Measurements from ENCODE around the gene KCNQ1.
"Not testable (repeated sequence)": the region's sequence is repeated elsewhere in the genome, so short reads cannot be mapped to it uniquely, and the experiment has no call there.

Gene KCNQ1

DNA sequence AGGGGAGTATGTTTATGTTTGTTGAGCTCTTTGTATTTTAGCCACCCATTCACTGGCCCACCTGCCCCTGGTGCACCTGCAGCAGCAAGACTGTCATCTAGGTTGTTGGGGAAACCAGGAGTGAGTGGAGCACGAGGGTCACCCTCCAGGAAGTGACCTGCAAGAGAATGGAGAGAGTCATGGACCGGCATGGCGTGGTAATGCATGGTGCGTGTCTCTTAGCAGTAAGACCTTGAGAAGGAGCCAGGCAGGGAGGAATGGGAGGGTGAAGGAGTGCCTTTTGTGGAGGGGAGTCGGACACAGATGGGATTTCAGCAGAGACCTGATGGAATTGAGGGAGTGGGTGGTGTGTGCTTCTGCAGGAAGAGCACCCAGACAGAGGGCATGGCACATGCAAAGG lies 37.9 kb downstream of the KCNQ1 start:
- Histone ChIP-seq H3K27me3 (ENCODE audit: control insufficient read depth, insufficient read depth, low read length) (peaks cover 59% of the 10 kb centered on the region), H3K36me3 (ENCODE audit: control insufficient read depth, insufficient read depth, low read length) (no peaks in the 10 kb centered on the region), H3K9ac (ENCODE audit: low read length) (no peak overlapping the region)

DNA sequence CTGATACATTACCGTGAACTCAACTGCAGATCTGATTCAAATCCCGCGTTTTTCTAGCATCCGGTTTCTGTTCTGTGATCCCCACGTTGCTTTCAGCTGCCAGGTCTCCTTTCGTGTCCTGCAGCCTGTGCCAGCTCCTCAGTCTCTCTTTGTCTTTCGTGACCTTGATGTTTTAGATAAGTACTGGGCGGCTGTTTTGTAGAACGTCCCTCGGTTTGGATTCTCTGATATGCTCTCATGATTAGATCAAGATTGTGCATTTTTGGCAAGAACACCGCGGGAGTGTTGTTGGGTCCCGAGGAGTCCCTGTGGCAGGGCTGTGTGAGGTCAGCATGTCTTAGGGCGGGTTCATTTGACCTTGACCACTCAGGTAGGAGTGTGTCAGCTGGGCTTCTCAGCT lies 38.6 kb downstream of the KCNQ1 start:
- Histone ChIP-seq H3K27ac (ENCODE audit: low read depth, low read length) (no peak overlapping the region), H3K9me3 (ENCODE audit: control insufficient read depth, insufficient read depth, low read depth, low read length) (peaks cover 37% of the 10 kb centered on the region), H3K27me3 (ENCODE audit: control insufficient read depth, insufficient read depth, low read length) (peaks cover 54% of the 10 kb centered on the region), H3K36me3 (ENCODE audit: control insufficient read depth, insufficient read depth, low read length) (no peaks in the 10 kb centered on the region), H3K4me1 (ENCODE audit: control insufficient read depth, insufficient read depth, low read length) (no peaks in the 10 kb centered on the region), H3K4me3 (ENCODE audit: low read depth, low read length) (no peak overlapping the region), H3K9ac (ENCODE audit: low read length) (no peak overlapping the region)

More for the DNA sequence above, 37.9 kb downstream of the KCNQ1 start:
- H3K4me1 ChIP-seq (ENCODE audit: control insufficient read depth, insufficient read depth, low read length) = no peaks in the 10 kb centered on the region
- H3K4me3 ChIP-seq (ENCODE audit: low read depth, low read length) = no peak overlapping the region
- no peak overlapping the region for H3K27ac ChIP-seq (ENCODE audit: low read depth, low read length)
- peaks cover 36% of the 10 kb centered on the region for H3K9me3 ChIP-seq (ENCODE audit: control insufficient read depth, insufficient read depth, low read depth, low read length)

DNA sequence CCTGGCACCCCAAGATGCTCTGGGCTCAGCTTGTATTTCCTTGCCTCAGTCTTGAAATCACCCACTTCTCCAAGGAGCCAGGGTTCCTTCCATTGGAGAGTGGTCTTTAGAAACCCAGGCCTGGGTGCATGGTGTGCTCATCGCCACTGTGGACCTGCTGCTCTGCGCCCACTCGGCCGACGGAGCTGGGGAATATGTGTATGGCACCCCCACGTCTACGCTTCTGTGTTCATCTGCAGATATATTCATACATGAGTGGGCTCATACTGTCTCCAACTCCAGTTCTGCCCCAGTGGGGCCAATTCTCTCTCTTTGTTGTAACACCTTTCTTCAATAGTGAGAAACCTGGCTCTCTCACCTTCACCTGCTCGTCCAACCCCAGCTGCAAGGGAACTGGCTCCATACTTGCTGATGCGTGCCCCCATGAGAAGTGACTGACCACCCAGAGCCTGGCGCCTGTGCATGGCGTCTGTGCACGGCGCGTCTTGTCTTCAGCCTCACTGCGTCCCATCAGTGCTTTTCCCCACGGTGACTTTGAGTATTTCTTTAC lies 39.8 kb downstream of the KCNQ1 start:
- H3K27ac ChIP-seq (ENCODE audit: low read depth, low read length) = no peak overlapping the region
- peaks cover 30% of the 10 kb centered on the region; the same call in 1 of the 2 replicates for H3K9me3 ChIP-seq (ENCODE audit: control insufficient read depth, insufficient read depth, low read depth, low read length)
- peaks cover 63% of the 10 kb centered on the region for H3K27me3 ChIP-seq (ENCODE audit: control insufficient read depth, insufficient read depth, low read length)
- no peak overlapping the region for H3K4me3 ChIP-seq (ENCODE audit: low read depth, low read length)
- no peaks in the 10 kb centered on the region for H3K36me3 ChIP-seq (ENCODE audit: control insufficient read depth, insufficient read depth, low read length)
- no peaks in the 10 kb centered on the region for H3K4me1 ChIP-seq (ENCODE audit: control insufficient read depth, insufficient read depth, low read length)
- no peak overlapping the region for H3K9ac ChIP-seq (ENCODE audit: low read length)

DNA sequence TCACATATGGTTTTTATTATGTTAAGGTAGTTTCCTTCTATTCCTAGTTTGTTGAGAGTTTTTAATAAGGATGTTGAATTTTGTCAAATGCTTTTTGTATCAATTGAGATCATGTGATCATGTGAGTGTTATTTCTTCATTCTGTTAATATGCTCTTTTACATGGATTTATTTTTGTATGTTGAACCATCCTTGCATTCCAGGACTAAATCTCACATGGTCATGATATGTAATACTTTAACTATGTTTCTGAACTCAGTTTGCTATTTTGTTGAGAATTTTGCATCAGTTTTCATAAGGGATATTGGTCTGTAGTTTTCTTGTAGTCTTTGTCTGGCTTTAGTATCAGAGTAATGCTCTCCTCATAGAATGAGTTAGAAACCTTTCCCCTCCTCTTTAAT lies 43.2 kb downstream of the KCNQ1 start:
- peaks cover 15% of the 10 kb centered on the region; the same call in 1 of the 2 replicates for H3K9me3 ChIP-seq (ENCODE audit: control insufficient read depth, insufficient read depth, low read depth, low read length)
- peaks cover 71% of the 10 kb centered on the region for H3K27me3 ChIP-seq (ENCODE audit: control insufficient read depth, insufficient read depth, low read length)
- no peak overlapping the region for H3K9ac ChIP-seq (ENCODE audit: low read length)
- H3K27ac ChIP-seq (ENCODE audit: low read depth, low read length) = no peak overlapping the region
- H3K4me1 ChIP-seq (ENCODE audit: control insufficient read depth, insufficient read depth, low read length) = no peaks in the 10 kb centered on the region
- H3K4me3 ChIP-seq (ENCODE audit: low read depth, low read length) = no peak overlapping the region
- no peaks in the 10 kb centered on the region for H3K36me3 ChIP-seq (ENCODE audit: control insufficient read depth, insufficient read depth, low read length)

DNA sequence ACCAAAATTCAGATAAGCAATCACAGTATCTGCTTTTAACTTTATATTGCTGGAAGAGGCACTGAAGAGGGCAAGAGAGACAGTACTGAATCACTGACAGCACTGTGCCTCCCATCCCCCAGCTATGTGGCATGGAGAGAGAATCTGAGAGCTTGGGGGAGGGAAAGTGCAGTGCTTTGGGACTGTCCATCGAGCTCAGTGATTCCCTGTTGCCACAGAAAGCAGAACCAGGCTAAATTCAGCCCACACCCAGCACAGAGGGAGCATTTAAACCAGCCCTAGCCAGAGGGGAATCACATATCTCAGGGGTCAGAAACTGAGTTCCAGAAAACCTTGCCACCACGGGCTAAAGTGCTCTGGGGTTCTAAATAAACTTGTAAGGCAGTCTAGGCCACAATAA lies 44.3 kb downstream of the KCNQ1 start:
- peaks cover 61% of the 10 kb centered on the region for H3K27me3 ChIP-seq (ENCODE audit: control insufficient read depth, insufficient read depth, low read length)
- peaks cover 15% of the 10 kb centered on the region; the same call in 1 of the 2 replicates for H3K9me3 ChIP-seq (ENCODE audit: control insufficient read depth, insufficient read depth, low read depth, low read length)
- no peaks in the 10 kb centered on the region for H3K36me3 ChIP-seq (ENCODE audit: control insufficient read depth, insufficient read depth, low read length)

DNA sequence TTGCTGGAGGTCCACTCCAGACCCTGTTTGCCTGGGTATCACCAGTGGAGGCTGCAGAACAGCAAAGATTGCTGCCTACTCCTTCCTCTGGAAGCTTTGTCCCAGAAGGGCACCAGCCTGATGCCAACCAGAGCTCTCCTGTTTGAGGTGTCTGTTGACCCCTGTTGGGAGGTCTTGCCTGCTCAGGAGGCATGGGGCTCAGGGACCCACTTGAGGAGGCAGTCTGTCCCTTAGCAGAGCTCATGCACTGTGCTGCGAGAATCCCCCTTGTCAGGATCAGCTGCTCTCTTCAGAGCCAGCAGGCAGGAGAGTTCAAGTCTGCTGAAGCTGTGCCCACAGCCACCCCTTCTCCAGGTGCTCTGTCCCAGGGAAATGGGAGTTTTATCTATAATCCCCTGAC lies 53.1 kb downstream of the KCNQ1 start:
- not testable (repeated sequence) for H3K36me3 ChIP-seq (ENCODE audit: control insufficient read depth, insufficient read depth, low read length); H3K4me1 ChIP-seq (ENCODE audit: control insufficient read depth, insufficient read depth, low read length); H3K9me3 ChIP-seq (ENCODE audit: control insufficient read depth, insufficient read depth, low read depth, low read length); H3K4me3 ChIP-seq (ENCODE audit: low read depth, low read length); H3K9ac ChIP-seq (ENCODE audit: low read length); H3K27ac ChIP-seq (ENCODE audit: low read depth, low read length)
- H3K27me3 ChIP-seq (ENCODE audit: control insufficient read depth, insufficient read depth, low read length) = peaks cover 44% of the 10 kb centered on the region

More for the DNA sequence above, 44.3 kb downstream of the KCNQ1 start:
- Histone ChIP-seq H3K4me1 (ENCODE audit: control insufficient read depth, insufficient read depth, low read length) (no peaks in the 10 kb centered on the region), H3K4me3 (ENCODE audit: low read depth, low read length) (no peak overlapping the region), H3K27ac (ENCODE audit: low read depth, low read length) (no peak overlapping the region), H3K9ac (ENCODE audit: low read length) (no peak overlapping the region)

DNA sequence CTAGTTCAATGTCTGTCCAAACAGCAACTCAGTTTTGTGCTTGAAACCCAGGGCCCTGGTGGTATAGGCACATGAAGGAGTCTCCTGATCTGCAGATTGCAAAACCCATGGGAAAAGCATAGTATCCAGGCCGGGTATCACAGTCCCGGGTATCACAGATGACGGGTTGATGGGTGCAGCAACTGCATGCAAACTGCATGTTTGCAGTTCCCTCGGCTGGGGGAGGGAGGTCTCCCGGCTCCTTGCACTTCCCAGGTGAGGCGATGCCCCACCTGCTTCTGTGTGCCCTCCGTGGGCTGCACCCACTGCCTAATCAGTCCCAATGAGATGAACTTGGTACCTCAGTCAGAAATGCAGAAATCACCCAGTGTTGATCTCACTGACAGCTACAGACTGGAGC lies 53.9 kb downstream of the KCNQ1 start:
- no peak overlapping the region for H3K27ac ChIP-seq (ENCODE audit: low read depth, low read length)

DNA sequence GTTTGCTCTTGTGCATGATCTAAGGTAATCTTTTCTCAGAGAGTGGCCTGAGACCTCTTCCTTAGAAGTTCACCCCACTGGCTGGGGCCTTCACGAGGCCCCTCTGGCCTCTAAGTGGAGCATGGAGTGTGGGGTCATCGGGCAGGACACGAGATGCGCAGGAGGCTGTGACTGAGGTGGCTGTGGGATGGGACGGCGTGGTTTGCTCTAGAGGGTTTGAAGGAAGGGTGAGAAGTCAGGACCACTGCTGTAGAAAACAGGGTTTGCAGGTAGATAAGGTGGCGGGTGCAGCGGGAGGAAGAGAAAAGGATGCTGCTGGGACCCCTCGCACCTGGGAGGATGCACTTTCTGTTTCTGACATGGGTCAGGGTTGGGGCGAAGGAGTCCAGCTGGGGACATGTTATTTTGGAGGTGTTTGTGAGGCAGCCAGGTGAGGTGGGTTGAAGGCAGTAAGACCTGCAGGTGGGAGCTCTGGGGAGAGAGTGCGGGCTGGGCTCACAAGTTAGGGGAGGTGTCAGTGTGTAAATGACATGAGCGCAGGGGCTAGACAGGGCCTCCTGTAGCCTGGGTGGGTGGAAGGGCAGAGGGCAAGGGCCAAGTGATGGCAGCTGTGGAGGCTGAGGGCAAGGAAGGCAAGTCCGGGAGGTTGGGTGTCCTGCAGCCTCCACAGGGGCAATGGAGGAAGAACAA lies 62.5 kb downstream of the KCNQ1 start:
- H3K9me3 ChIP-seq (ENCODE audit: control insufficient read depth, insufficient read depth, low read depth, low read length) = no peaks in the 10 kb centered on the region
- H3K4me1 ChIP-seq (ENCODE audit: control insufficient read depth, insufficient read depth, low read length) = no peaks in the 10 kb centered on the region
- no peak overlapping the region for H3K4me3 ChIP-seq (ENCODE audit: low read depth, low read length)
- no peaks in the 10 kb centered on the region for H3K36me3 ChIP-seq (ENCODE audit: control insufficient read depth, insufficient read depth, low read length)
- H3K27me3 ChIP-seq (ENCODE audit: control insufficient read depth, insufficient read depth, low read length) = peaks cover 87% of the 10 kb centered on the region
- no peak overlapping the region for H3K27ac ChIP-seq (ENCODE audit: low read depth, low read length)
- H3K9ac ChIP-seq (ENCODE audit: low read length) = no peak overlapping the region

More for the DNA sequence above, 53.9 kb downstream of the KCNQ1 start:
- Histone ChIP-seq H3K27me3 (ENCODE audit: control insufficient read depth, insufficient read depth, low read length) (peaks cover 49% of the 10 kb centered on the region), H3K9ac (ENCODE audit: low read length) (no peak overlapping the region), H3K4me1 (ENCODE audit: control insufficient read depth, insufficient read depth, low read length) (no peaks in the 10 kb centered on the region), H3K4me3 (ENCODE audit: low read depth, low read length) (no peak overlapping the region), H3K9me3 (ENCODE audit: control insufficient read depth, insufficient read depth, low read depth, low read length) (0 out of 2 replicates have a peak, but pooled peaks cover 7% of the 10 kb centered on the region), H3K36me3 (ENCODE audit: control insufficient read depth, insufficient read depth, low read length) (no peaks in the 10 kb centered on the region)

DNA sequence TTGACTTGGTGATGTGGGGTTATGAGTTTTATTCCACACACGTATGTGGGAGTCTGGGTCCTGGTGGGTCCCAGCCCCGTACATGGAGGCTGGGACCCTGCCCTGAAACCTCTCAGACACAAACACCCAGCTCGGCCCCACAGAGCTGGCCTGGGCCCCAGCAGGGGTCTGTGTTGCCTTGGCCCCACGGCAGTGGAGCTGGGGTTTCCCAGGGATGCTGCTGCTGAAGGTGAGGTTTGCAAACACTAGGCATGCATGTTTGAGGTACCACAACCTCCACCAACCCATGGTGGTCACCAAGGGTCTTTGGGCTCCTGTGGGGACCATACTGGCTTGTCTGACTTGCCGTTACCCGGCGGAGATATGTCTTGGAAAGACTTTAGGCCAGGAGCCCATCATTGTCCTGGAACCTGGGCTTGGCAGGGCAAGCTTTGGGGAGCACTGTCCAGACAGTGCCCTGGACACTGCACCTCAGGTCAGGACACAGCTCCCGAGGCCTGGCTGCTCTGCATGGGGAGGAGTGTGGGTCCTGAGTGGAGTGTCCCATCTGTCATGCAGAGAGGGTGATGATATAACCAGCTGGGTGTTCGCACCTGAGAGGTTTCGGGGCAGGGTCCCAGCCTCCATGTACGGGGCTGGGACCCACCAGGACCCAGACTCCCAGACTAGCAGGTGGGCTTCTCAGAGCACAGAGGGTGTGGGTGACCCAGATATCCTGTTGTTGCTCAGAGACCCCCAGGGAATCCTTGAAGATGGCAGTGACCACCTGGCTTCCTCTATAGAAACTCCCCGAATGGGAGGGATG lies 63.3 kb downstream of the KCNQ1 start:
- no peak overlapping the region for H3K27ac ChIP-seq (ENCODE audit: low read depth, low read length)
- H3K9ac ChIP-seq (ENCODE audit: low read length) = no peak overlapping the region
- H3K4me1 ChIP-seq (ENCODE audit: control insufficient read depth, insufficient read depth, low read length) = no peaks in the 10 kb centered on the region
- H3K9me3 ChIP-seq (ENCODE audit: control insufficient read depth, insufficient read depth, low read depth, low read length) = no peaks in the 10 kb centered on the region
- H3K4me3 ChIP-seq (ENCODE audit: low read depth, low read length) = no peak overlapping the region
- peaks cover 87% of the 10 kb centered on the region for H3K27me3 ChIP-seq (ENCODE audit: control insufficient read depth, insufficient read depth, low read length)
- no peaks in the 10 kb centered on the region for H3K36me3 ChIP-seq (ENCODE audit: control insufficient read depth, insufficient read depth, low read length)

DNA sequence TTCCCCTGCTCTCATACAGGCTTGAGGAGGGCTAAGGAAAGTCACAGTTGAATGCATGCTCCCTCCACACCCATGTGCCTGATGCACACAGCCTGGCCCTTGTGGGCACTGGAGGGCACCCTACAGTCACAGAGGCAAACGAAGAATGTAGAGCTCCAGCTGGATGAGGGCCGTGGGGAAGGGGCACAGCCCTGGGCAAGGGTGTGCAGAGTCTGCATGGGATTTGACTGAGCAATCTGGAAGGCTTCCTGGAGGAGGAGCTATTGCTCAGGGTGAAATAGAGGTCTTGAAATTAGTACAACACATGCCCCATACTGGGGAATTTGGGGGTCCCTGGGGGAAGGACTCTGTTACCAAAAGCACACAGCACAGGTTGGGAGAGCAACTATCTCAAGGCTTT lies 64.0 kb downstream of the KCNQ1 start:
- H3K36me3 ChIP-seq (ENCODE audit: control insufficient read depth, insufficient read depth, low read length) = no peaks in the 10 kb centered on the region
- H3K4me1 ChIP-seq (ENCODE audit: control insufficient read depth, insufficient read depth, low read length) = no peaks in the 10 kb centered on the region
- H3K4me3 ChIP-seq (ENCODE audit: low read depth, low read length) = no peak overlapping the region
- H3K27me3 ChIP-seq (ENCODE audit: control insufficient read depth, insufficient read depth, low read length) = peaks cover 87% of the 10 kb centered on the region
- no peak overlapping the region for H3K27ac ChIP-seq (ENCODE audit: low read depth, low read length)
- no peak overlapping the region for H3K9ac ChIP-seq (ENCODE audit: low read length)
- no peaks in the 10 kb centered on the region for H3K9me3 ChIP-seq (ENCODE audit: control insufficient read depth, insufficient read depth, low read depth, low read length)

DNA sequence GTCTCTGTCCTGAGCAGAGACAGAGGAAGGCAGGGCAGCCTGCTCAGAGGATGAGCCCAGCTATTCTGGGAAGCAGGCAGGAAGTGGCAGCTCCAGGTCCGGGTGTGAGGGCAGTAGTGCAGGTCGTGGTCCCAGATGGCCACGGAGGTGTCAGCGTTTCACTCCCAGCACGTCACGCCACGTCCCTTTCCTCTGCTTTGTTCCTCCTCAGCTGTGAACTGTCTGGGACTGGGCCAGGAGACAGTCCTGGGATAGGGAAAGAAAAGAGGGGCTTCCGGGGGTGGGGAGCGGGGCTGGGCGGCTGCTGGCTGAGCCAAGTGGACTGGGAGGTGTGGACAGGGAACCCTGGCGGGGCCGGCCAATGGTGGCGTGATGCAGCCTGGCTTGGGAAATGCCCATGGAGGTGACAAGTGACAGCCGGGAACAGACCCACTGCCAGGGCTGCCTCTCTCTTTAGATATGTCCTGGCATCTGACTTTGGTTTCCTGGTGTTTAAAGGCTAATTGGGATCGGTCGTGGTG lies 64.7 kb downstream of the KCNQ1 start:
- Histone ChIP-seq H3K9me3 (ENCODE audit: control insufficient read depth, insufficient read depth, low read depth, low read length) (no peaks in the 10 kb centered on the region), H3K27me3 (ENCODE audit: control insufficient read depth, insufficient read depth, low read length) (peaks cover 80% of the 10 kb centered on the region), H3K36me3 (ENCODE audit: control insufficient read depth, insufficient read depth, low read length) (no peaks in the 10 kb centered on the region), H3K4me1 (ENCODE audit: control insufficient read depth, insufficient read depth, low read length) (no peaks in the 10 kb centered on the region), H3K9ac (ENCODE audit: low read length) (no peak overlapping the region), H3K27ac (ENCODE audit: low read depth, low read length) (no peak overlapping the region), H3K4me3 (ENCODE audit: low read depth, low read length) (no peak overlapping the region)
